Coronary artery (tissue), 2 donors: ENCODE measurements around the gene NCOA1.

Experiments used
- DNase-seq: peaks from one replicate; pipeline ENCODE4 v3.0.0-alpha.2; 2017; ENCODE audit warnings: low spot score
- H3K27ac ChIP-seq, 2 donors: fragments of 200-600 bp; sonication (generic); one replicate each; pipeline ENCODE4 v1.5.1; 2016 to 2019
- H3K4me3 ChIP-seq: fragments of 200-600 bp; sonication (generic); 2 replicates; pipeline ENCODE4 v1.5.1; 2016; ENCODE audit warnings: mild to moderate bottlenecking, moderate library complexity
- TF ChIP-seq, protein P1 (sequence below): fragments of 200-600 bp; sonication (generic); IDR thresholded peaks from one replicate; pipeline ENCODE4 v1.5.1; 2019; ENCODE audit warnings: antibody characterized with exemption

NCOA1 gene

GRCh38 chr2:24730481-24730880, 239.4 kb downstream of the NCOA1 start:
- Histone ChIP-seq H3K27ac (no peak overlapping the region), H3K4me3 (no peak overlapping the region)
- TF ChIP-seq, protein P1, sequence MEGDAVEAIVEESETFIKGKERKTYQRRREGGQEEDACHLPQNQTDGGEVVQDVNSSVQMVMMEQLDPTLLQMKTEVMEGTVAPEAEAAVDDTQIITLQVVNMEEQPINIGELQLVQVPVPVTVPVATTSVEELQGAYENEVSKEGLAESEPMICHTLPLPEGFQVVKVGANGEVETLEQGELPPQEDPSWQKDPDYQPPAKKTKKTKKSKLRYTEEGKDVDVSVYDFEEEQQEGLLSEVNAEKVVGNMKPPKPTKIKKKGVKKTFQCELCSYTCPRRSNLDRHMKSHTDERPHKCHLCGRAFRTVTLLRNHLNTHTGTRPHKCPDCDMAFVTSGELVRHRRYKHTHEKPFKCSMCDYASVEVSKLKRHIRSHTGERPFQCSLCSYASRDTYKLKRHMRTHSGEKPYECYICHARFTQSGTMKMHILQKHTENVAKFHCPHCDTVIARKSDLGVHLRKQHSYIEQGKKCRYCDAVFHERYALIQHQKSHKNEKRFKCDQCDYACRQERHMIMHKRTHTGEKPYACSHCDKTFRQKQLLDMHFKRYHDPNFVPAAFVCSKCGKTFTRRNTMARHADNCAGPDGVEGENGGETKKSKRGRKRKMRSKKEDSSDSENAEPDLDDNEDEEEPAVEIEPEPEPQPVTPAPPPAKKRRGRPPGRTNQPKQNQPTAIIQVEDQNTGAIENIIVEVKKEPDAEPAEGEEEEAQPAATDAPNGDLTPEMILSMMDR: no peak
- no peak for DNase-seq

DNA sequence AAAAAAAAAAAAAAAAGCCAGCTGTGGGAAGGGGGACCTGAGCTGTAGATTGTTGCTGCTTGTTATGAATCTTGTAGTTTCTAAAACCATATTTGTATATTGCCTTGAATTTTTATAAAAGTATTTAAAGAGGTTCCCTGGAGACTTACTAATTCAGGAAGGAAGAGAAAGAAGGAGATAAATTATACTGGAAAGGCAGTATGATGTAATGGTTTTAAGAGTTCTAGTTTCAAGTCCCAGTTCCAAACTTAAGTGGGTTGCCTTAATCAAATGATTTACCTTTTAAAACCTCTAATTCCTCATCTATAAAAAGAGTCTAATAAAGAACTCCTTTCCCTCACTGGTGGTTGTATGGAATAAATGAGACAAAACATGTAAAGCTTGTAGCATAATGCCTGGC, 240.0 kb downstream of the NCOA1 start:
- DNase-seq: no peak
- H3K4me3 ChIP-seq: no peak overlapping the region
- TF ChIP-seq, protein P1: no peak
- no peak overlapping the region for H3K27ac ChIP-seq

DNA sequence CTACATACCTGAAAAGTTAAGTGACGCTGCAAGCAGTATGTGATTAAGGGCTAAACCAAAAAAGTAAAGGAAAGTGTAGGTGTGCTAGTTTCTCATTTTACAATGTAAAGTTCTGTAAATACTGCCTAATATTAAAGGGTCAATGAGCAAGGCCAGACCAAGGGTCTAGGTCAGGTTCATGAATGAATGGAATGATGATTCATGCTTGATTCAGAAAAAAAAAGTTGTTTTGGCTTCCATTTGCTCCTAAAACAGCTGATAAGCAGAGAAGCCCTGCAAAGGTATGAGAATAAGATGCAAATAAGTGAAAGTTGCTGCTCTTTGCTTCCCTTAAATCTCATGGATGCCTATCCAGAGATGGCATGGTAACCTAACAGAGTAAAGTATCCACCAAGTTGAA, 240.9 kb downstream of the NCOA1 start:
- Histone ChIP-seq H3K27ac (no peak overlapping the region), H3K4me3 (no peak overlapping the region)
- TF ChIP-seq, protein P1: no peak
- DNase-seq: no peak

- TF ChIP-seq, protein P1: no peak
Observed at GRCh38 chr2:24734741-24735140, 243.7 kb downstream of the NCOA1 start.

DNA sequence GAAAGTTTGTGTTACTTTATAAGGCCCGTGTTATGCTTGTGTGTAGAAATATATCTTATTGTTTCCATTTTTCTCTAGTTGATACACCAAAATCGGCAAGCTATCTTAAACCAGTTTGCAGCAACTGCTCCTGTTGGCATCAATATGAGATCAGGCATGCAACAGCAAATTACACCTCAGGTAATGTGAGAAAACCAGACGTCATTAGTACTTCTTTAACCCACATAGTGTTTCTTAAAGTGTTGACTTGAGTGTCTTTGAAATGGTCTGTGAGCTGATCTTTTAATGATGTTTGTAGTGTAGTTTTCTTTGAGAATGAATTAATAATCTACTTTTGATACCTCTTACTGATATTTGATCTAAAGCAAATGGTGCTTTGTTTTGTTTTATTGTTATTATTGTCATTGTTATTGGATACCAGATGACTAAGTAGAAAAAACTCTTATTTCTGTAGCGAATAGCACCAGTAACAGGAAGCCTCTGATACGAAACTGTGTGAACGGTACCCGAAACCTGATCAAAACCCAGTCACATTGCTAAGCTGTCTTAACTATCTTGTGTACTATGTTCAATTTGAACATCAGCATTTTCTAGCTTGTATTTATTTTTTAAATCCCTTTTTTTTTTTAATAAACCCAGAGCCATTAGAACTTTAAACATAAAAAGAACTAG, 248.4 kb downstream of the NCOA1 start:
- Histone ChIP-seq H3K27ac (no peak overlapping the region), H3K4me3 (no peak overlapping the region)
- TF ChIP-seq, protein P1: no peak
- DNase-seq: no peak

More at GRCh38 chr2:24734741-24735140, 243.7 kb downstream of the NCOA1 start:
- no peak for DNase-seq
- no peak overlapping the region for H3K4me3 ChIP-seq
- no peak overlapping the region for H3K27ac ChIP-seq

GRCh38 chr2:24740142-24740541, 249.1 kb downstream of the NCOA1 start:
- DNase-seq: no peak
- Histone ChIP-seq H3K4me3 (no peak overlapping the region), H3K27ac (no peak overlapping the region)
- TF ChIP-seq, protein P1: no peak

DNA sequence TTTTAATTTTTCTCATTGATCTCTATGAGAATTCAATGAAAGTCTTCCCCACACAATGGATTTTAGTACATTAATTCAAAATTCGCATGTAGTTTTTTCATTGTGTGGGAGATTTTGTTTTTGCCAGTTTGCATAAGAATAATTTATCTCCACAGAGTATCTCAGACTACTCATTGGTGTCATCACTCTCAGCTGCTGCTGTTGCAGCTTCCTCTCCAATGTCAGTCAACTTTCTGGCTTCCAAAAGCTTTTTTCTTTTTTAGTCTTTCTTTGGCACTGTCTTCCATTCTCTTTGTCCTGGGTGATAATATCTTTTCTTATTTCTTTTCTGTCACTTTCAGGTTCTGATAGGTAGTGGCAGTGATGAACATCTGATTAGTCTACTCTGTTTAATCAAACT, 251.7 kb downstream of the NCOA1 start:
- DNase-seq: no peak
- TF ChIP-seq, protein P1: no peak
- Histone ChIP-seq H3K27ac (no peak overlapping the region), H3K4me3 (no peak overlapping the region)
